Breast epithelium (tissue), 3 donors: ENCODE data around the gene ADAMTSL4.

Source experiments
- POLR2A ChIP-seq: fragments of 450-650 bp; IDR thresholded peaks from one replicate; pipeline ENCODE4 v1.6.1; 2016; ENCODE audit warnings: antibody characterized with exemption, mild to moderate bottlenecking, moderate library complexity
- TF ChIP-seq, protein P1 (sequence below), 3 donors: fragments of 450-650 bp; IDR thresholded peaks; one replicate each; pipeline ENCODE4 v1.5.1; 2016 to 2017; ENCODE audit warnings: antibody characterized with exemption in 3 of 3, mild to moderate bottlenecking in 3 of 3, moderate library complexity in 3 of 3

DNA sequence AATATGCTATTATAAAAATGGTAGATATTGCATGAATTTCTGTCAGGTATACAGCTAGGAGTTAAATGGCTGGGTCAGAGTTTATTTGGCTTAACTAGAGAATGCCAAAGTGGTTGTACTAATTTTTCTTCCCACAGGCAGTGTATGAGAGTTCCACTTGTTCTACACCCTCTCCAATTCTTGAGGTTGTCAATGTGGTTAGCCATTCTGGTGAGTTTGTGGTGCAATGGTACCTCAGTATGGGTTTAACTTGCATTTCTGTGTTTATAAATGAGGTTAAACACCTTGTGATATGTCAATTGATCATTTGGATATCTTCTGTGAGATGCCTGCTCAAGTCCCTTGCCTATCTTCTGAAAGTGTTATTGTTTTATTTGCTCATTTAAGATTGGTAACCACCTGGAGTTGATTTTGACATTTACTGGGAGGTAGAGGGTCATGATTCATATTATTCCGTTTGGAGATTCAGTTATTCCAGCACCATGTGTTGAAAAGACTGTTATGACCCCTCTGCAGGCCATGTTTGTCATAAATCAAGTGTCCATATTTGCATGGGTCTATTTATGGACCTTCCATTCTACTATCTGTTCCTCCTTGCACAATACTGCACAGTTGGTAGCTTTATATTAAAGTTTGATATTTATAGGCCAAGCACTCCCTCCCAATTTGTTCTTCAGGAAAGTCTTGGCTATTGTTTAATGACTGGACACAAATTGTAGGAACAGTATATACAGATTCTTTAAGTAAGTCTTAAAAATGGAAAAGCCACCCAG lies 27.8 kb upstream of the ADAMTSL4 start:
- TF ChIP-seq, protein P1, sequence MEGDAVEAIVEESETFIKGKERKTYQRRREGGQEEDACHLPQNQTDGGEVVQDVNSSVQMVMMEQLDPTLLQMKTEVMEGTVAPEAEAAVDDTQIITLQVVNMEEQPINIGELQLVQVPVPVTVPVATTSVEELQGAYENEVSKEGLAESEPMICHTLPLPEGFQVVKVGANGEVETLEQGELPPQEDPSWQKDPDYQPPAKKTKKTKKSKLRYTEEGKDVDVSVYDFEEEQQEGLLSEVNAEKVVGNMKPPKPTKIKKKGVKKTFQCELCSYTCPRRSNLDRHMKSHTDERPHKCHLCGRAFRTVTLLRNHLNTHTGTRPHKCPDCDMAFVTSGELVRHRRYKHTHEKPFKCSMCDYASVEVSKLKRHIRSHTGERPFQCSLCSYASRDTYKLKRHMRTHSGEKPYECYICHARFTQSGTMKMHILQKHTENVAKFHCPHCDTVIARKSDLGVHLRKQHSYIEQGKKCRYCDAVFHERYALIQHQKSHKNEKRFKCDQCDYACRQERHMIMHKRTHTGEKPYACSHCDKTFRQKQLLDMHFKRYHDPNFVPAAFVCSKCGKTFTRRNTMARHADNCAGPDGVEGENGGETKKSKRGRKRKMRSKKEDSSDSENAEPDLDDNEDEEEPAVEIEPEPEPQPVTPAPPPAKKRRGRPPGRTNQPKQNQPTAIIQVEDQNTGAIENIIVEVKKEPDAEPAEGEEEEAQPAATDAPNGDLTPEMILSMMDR (IDR thresholded peaks at IDR 0.05), result no peak
- no peak for TF ChIP-seq POLR2A
